SJSA1 (cell line): ENCODE data around the gene C1QL4. TPM values are rescaled to one million over a fixed set of nuclear protein-coding genes. Genes with fewer than 3 reads are reported as not detected.
"Not testable (repeated sequence)": the region's sequence is repeated elsewhere in the genome, so short reads cannot be mapped to it uniquely, and the experiment has no call there.

Source experiments
- DNase-seq, 2 experiments: peaks; one replicate each; pipeline ENCODE4 v3.0.0-alpha.2; 2015 to 2020; ENCODE audit warnings: low spot score in 2 of 2, low read depth in 1 of 2
- H3K27ac ChIP-seq: fragments of 250-450 bp; sonication (Bioruptor Pico); 2 replicates; pipeline ENCODE4 v1.5.1; 2020; ENCODE audit warnings: mild to moderate bottlenecking, moderate library complexity
- H3K27me3 ChIP-seq: fragments of 250-450 bp; sonication (Bioruptor Pico); replicated peaks from 2 replicates; pipeline ENCODE4 v1.5.1; 2020; ENCODE audit warnings: mild to moderate bottlenecking, moderate library complexity
- H3K36me3 ChIP-seq: fragments of 250-450 bp; sonication (Bioruptor Pico); 2 replicates; pipeline ENCODE4 v1.5.1; 2020; ENCODE audit warnings: mild to moderate bottlenecking
- H3K4me1 ChIP-seq: fragments of 250-450 bp; sonication (Bioruptor Pico); replicated peaks from 2 replicates; pipeline ENCODE4 v1.6.1; 2021; ENCODE audit warnings: mild to moderate bottlenecking
- H3K4me3 ChIP-seq: fragments of 250-450 bp; sonication (Bioruptor Pico); 2 replicates; pipeline ENCODE4 v1.5.1; 2020; ENCODE audit warnings: mild to moderate bottlenecking
- H3K9me3 ChIP-seq: fragments of 250-450 bp; sonication (Bioruptor Pico); replicated peaks from 2 replicates; pipeline ENCODE4 v1.5.1; 2020; ENCODE audit warnings: mild to moderate bottlenecking
- total RNA-seq: library from RNA; depleted of rRNA; stranded (reverse); fragments of >200 nt; shearing (Covaris generic); gene quantifications from 2 replicates; pipeline ENCODE4 v1.2.3, GENCODE V29; 2014

Gene C1QL4
- total RNA-seq, 1 experiment from 2014 or later = 1.9 TPM

DNA sequence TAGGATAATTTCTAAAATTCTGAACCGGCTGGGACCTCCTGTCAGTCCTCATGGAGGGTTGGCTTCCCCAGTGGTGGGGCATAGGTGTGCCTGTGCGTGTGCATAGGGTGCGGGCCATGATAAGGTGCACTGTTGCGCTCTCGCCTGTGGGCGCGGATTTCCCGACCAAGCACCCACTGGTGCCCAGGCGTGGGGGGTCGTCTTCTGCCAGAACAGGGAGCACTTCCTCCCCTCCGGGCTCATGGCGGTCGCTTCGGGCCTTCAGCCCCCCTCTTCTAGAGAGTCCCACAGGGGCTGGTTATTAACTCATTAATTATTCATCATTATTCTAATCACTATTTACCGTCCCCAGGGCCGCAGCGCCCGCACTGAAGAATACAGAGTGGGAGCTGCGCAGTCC is 2.8 kb downstream of the C1QL4 start:
- no peak overlapping the region for H3K27ac ChIP-seq
- DNase-seq = no peak
- peaks cover 8% of the 10 kb centered on the region; the same call in 1 of the 2 replicates for H3K27me3 ChIP-seq
- peaks cover 20% of the 10 kb centered on the region for H3K36me3 ChIP-seq
- H3K4me3 ChIP-seq = no peak overlapping the region
- peaks cover 7% of the 10 kb centered on the region for H3K4me1 ChIP-seq
- H3K9me3 ChIP-seq = no peaks in the 10 kb centered on the region

DNA sequence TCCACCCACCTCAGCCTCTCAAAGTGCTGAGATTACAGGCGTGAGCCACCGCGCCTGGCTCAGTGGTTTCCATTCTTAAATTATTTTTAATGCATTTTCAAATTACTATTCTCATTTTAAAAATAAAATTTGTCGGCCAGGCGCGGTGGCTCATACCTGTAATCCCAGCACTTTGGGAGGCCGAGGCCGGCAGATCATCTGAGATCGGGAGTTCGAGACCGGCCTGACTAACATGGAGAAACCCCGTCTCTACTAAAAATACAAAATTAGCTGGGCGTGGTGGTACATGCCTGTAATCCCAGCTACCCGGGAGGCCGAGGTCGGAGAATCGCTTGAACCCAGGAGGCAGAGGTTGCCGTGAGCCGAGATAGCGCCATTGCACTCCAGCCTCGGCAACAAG is 3.2 kb downstream of the C1QL4 start:
- not testable (repeated sequence) for H3K27me3 ChIP-seq, H3K4me1 ChIP-seq, H3K4me3 ChIP-seq, H3K27ac ChIP-seq, H3K9me3 ChIP-seq, DNase-seq
- peaks cover 24% of the 10 kb centered on the region for H3K36me3 ChIP-seq

DNA sequence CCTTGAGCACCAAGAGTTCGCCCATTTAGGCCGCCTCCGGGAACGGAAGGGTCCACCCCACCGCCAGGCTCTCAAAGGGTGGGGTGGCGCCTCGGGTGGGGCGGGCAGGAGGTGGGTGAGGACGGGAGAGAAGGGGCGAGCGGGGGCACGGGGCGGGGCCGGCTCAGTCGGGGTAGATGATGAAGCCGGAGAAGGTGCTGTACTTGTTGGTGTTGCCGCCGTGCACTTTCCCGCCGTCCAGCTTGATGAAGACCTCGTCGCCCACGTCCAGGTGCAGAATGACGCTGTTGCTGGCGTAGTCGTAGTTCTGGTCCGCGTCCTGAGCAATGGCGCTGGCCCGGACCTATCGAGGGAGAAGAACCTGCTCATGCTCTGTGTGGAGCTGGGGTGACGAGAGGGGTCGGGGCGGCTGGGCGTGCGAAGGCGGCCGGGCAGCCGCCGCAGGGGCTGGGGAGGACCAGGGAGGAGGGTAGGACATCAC is 4.1 kb downstream of the C1QL4 start:
- H3K27me3 ChIP-seq = peaks cover 8% of the 10 kb centered on the region; the same call in 1 of the 2 replicates
- H3K9me3 ChIP-seq = no peaks in the 10 kb centered on the region
- H3K36me3 ChIP-seq = peaks cover 33% of the 10 kb centered on the region
- H3K4me1 ChIP-seq = peaks cover 7% of the 10 kb centered on the region
- no peak overlapping the region for H3K4me3 ChIP-seq
- no peak overlapping the region for H3K27ac ChIP-seq
- DNase-seq = no peak

DNA sequence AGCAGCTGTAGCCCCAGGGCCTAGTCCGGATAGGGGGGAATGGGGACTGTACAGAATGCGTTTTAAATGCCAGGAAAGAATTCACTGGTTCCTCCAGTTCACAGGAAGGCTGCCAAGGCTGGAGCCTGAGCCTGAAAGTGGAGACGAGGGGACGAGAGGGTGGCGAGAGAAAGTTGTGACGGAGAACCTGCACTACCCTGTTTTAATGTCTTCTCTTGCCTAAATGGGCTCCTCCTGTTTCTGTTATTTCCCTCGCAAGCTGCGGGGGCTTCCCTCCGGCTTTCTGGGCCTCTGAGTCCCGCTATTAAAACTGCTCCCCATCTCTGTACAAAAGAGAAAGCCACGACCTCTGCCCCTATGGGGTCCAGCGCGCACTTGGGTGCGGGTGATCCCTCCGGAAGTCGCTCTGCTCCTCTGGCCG is 4.5 kb downstream of the C1QL4 start:
- Histone ChIP-seq H3K4me3 (no peak overlapping the region), H3K36me3 (peaks cover 38% of the 10 kb centered on the region), H3K27me3 (peaks cover 8% of the 10 kb centered on the region; the same call in 1 of the 2 replicates), H3K4me1 (peaks cover 7% of the 10 kb centered on the region), H3K9me3 (no peaks in the 10 kb centered on the region), H3K27ac (no peak overlapping the region)
- no peak for DNase-seq

- DNase-seq = peak in 1 of 2 experiments; percentile 34
- peaks cover 46% of the 10 kb centered on the region for H3K36me3 ChIP-seq
- H3K27me3 ChIP-seq = peaks cover 4% of the 10 kb centered on the region; the same call in 1 of the 2 replicates
- H3K4me1 ChIP-seq = peaks cover 3% of the 10 kb centered on the region
- H3K9me3 ChIP-seq = no peaks in the 10 kb centered on the region
- H3K27ac ChIP-seq = no peak overlapping the region
- H3K4me3 ChIP-seq = no peak overlapping the region
Measured at GRCh38 chr12:49331380-49332222, 5.4 kb downstream of the C1QL4 start.

- no peaks in the 10 kb centered on the region for H3K4me1 ChIP-seq
- DNase-seq = no peak
- H3K4me3 ChIP-seq = no peak overlapping the region
- H3K27ac ChIP-seq = no peak overlapping the region
- peaks cover 54% of the 10 kb centered on the region for H3K36me3 ChIP-seq
- no peaks in the 10 kb centered on the region for H3K9me3 ChIP-seq
- no peaks in the 10 kb centered on the region for H3K27me3 ChIP-seq
Measured at GRCh38 chr12:49330631-49331379, 6.2 kb downstream of the C1QL4 start.

DNA sequence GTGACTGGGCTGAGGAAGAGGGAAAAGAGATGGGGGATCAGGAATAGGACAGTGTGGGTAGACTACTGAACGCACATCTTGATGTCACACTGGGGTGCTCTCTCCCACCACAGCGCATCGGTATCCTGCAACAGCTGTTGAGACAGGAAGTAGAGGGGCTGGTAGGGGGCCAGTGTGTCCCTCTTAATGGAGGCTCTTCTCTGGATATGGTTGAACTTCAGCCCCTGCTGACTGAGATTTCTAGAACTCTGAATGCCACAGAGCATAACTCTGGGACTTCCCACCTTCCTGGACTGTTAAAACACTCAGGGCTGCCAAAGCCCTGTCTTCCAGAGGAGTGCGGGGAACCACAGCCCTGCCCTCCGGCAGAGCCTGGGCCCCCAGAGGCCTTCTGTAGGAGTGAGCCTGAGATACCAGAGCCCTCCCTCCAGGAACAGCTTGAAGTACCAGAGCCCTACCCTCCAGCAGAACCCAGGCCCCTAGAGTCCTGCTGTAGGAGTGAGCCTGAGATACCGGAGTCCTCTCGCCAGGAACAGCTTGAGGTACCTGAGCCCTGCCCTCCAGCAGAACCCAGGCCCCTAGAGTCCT is 6.9 kb downstream of the C1QL4 start:
- no peak overlapping the region for H3K4me3 ChIP-seq
- H3K27me3 ChIP-seq = no peaks in the 10 kb centered on the region
- H3K9me3 ChIP-seq = no peaks in the 10 kb centered on the region
- H3K36me3 ChIP-seq = peaks cover 61% of the 10 kb centered on the region
- no peak overlapping the region for H3K27ac ChIP-seq
- DNase-seq = no peak
- H3K4me1 ChIP-seq = no peaks in the 10 kb centered on the region

- no peak for DNase-seq
- Histone ChIP-seq H3K9me3 (no peaks in the 10 kb centered on the region), H3K4me3 (no peak overlapping the region), H3K27me3 (no peaks in the 10 kb centered on the region), H3K27ac (no peak overlapping the region), H3K4me1 (peaks cover 2% of the 10 kb centered on the region), H3K36me3 (peaks cover 68% of the 10 kb centered on the region)
Measured at GRCh38 chr12:49328816-49329215, 8.2 kb downstream of the C1QL4 start.

GRCh38 chr12:49327887-49328286 is 9.1 kb downstream of the C1QL4 start:
- H3K27ac ChIP-seq = no peak overlapping the region
- no peaks in the 10 kb centered on the region for H3K9me3 ChIP-seq
- H3K36me3 ChIP-seq = peaks cover 74% of the 10 kb centered on the region
- DNase-seq = no peak
- H3K27me3 ChIP-seq = no peaks in the 10 kb centered on the region
- H3K4me1 ChIP-seq = peaks cover 4% of the 10 kb centered on the region
- no peak overlapping the region for H3K4me3 ChIP-seq

DNA sequence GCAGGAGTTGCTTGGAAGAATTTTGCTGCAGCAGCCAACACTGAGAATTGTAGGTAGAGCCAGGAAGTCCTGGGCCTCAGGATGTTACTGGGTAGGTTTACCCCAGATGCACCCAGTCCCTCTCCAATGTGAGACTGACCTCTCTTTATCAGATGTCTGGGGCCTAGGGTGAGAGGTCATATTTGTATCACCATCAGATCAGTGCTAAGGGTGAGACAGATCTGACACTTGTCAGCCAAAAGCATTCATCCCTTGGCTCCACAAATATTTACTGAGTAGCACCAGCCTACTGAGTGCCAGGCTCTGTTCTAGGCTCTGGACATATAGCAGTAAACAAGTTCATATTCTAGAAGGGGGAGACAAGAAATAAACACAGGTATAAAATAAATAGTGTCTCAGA is 9.6 kb downstream of the C1QL4 start:
- DNase-seq = no peak
- Histone ChIP-seq H3K4me1 (peaks cover 4% of the 10 kb centered on the region), H3K27me3 (no peaks in the 10 kb centered on the region), H3K36me3 (peaks cover 74% of the 10 kb centered on the region), H3K27ac (no peak overlapping the region), H3K4me3 (no peak overlapping the region), H3K9me3 (no peaks in the 10 kb centered on the region)

- H3K27ac ChIP-seq = no peak overlapping the region
- DNase-seq = no peak
- H3K36me3 ChIP-seq = peaks cover 66% of the 10 kb centered on the region
- peaks cover 8% of the 10 kb centered on the region for H3K4me1 ChIP-seq
- H3K27me3 ChIP-seq = no peaks in the 10 kb centered on the region
- H3K4me3 ChIP-seq = no peak overlapping the region
- H3K9me3 ChIP-seq = no peaks in the 10 kb centered on the region
Measured at GRCh38 chr12:49325606-49326005, 11.4 kb downstream of the C1QL4 start.

- Histone ChIP-seq H3K36me3 (peaks cover 48% of the 10 kb centered on the region), H3K9me3 (no peaks in the 10 kb centered on the region), H3K4me1 (peaks cover 8% of the 10 kb centered on the region), H3K27ac (peak overlapping the region; percentile 59), H3K27me3 (no peaks in the 10 kb centered on the region), H3K4me3 (peak overlapping the region; percentile 60)
- no peak for DNase-seq
Measured at GRCh38 chr12:49323524-49324097, 13.4 kb downstream of the C1QL4 start.

GRCh38 chr12:49322708-49323523 is 14.1 kb downstream of the C1QL4 start, which contains the start of gene TROAP:
Gene TROAP, plus strand, starts transcription at chr12:49323255. Its CDS starts 354 bp downstream, at chr12:49323609.
- H3K9me3 ChIP-seq = no peaks in the 10 kb centered on the region

More at GRCh38 chr12:49322708-49323523, 14.1 kb downstream of the C1QL4 start, which contains the start of gene TROAP:
- H3K4me3 ChIP-seq = peak within 1 kb of the TSS; percentile 60
- H3K27me3 ChIP-seq = no peaks in the 10 kb centered on the region
- peaks cover 41% of the 10 kb centered on the region for H3K36me3 ChIP-seq
- DNase-seq = peak; percentile 98
- H3K4me1 ChIP-seq = peaks cover 8% of the 10 kb centered on the region
- peak within 1 kb of the TSS; percentile 79 for H3K27ac ChIP-seq
